HG02870 (cell line): ENCODE results near the gene NADSYN1.

Experiments used
- ATAC-seq: cut with Tn5 transposase; IDR thresholded peaks from one replicate; pipeline ENCODE4 v1.9.1; 2021; ENCODE audit warnings: mild to moderate bottlenecking, moderate library complexity; ENCODE audit not compliant: unreplicated experiment

Gene NADSYN1

DNA sequence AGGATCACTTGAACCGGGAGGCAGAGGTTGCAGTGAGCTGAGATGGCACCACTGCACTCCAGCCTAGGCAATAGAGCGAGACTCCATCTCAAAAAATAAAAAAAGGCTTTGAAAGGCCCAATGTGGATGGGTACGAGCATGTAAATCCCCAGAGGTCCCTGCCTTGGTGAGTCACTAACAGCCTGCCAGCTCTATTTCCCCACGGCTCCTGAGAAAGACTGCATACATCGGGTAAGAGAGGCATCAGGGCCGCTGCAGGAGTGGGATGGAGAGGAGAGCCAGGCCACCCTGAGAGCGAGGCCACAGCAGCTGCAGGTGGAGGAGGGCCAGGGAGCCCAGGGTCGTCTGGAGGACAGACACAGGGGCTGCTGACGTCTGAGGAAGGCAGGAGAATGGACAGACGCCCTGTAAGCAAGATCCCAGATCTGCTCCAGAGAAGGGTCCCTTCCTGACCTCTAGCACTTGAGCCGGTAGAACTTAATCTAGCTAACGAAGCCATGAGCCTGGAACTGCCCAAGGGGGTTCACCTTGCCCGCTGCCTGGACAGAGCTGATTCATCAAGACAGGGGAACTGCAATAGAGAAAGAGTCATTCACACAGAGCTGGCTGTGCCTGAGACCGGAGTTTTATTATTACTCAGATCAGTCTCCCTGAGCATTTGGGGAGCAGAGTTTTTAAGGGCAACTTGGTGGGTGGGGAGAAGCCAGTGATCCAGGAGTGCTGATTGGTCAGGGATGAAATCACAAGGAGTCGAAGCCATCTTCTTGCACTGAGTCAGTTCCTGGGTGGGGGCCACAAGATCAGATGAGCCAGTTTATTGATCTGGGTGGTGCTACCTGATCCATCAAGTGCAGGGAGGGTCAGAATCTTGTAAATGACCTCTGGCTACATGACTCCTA, 90.1 kb downstream of the NADSYN1 start:
- no peak for ATAC-seq

DNA sequence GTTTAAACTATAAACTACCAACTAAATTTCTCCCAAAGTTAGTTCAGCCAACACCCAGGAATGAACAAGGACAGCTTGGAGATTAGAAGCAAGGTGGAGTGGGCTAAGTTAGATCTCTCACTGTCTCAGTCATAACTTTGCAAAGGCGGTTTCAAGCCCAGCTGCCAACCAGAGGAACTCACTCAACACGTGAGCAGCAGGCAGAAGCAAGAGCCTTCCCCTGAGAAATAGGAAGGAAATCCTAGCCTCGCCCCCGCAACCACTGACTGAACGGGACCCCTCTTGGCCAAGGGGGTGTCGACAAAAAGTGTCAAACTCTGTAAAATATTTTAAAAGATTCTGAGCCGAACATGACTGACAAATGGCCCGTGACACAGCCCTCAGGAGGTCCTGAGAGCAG, 90.9 kb downstream of the NADSYN1 start:
- no peak for ATAC-seq

- no peak for ATAC-seq
These were observed 91.7 kb downstream of the NADSYN1 start for GRCh38 chr11:71544525-71545214.

GRCh38 chr11:71545405-71545966, 92.5 kb downstream of the NADSYN1 start:
- ATAC-seq = no peak

DNA sequence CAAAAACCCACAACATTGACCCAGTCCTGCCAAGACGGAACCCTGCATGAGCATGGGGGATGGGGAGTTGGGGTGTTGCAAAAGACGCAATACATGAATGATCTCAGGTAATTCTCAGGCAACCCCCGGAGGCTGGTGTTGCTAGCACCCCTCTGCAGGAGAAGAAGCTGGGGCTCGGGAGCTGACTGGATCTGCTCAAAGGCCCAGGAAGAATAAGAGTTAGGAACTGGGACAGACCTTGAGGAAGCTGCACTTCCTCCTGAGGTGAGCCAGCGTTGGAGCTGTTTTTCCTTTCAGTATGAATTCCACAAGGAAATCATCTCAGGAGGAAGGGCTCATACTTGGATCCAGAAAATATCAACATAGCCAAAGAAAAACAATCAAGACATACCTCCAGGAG, 95.1 kb downstream of the NADSYN1 start, which contains the start of gene KRTAP5-9:
Gene KRTAP5-9, plus strand, starts transcription at position 301 of the 400 bp plus-strand sequence. CDS start 238 bp downstream, outside the sequence.
- ATAC-seq = no peak

DNA sequence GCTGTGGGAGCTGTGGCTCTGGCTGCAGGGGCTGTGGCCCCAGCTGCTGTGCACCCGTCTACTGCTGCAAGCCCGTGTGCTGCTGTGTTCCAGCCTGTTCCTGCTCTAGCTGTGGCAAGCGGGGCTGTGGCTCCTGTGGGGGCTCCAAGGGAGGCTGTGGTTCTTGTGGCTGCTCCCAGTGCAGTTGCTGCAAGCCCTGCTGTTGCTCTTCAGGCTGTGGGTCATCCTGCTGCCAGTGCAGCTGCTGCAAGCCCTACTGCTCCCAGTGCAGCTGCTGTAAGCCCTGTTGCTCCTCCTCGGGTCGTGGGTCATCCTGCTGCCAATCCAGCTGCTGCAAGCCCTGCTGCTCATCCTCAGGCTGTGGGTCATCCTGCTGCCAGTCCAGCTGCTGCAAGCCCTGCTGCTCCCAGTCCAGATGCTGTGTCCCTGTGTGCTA, 95.7 kb downstream of the NADSYN1 start:
- no peak for ATAC-seq
